Ishikawa (cell line): ENCODE results near the gene CLEC4M.

Experiments
- CEBPB ChIP-seq: IDR thresholded peaks from 2 replicates; pipeline ENCODE4 v1.6.1; 2012
- CREB1 ChIP-seq: IDR thresholded peaks from 2 replicates; pipeline ENCODE4 v1.6.1; 2012; ENCODE audit warnings: low read depth
- EGR1 ChIP-seq: IDR thresholded peaks from 2 replicates; pipeline ENCODE4 v1.6.1; 2012
- EP300 ChIP-seq: IDR thresholded peaks from 2 replicates; pipeline ENCODE4 v1.6.1; 2012; ENCODE audit warnings: borderline replicate concordance
- MAX ChIP-seq: IDR thresholded peaks from 2 replicates; pipeline ENCODE4 v1.6.1; 2012
- NFIC ChIP-seq: IDR thresholded peaks from 2 replicates; pipeline ENCODE4 v1.6.1; 2012
- RAD21 ChIP-seq: IDR thresholded peaks from 2 replicates; pipeline ENCODE4 v1.6.1; 2012; ENCODE audit warnings: low read depth
- REST ChIP-seq: IDR thresholded peaks from 2 replicates; pipeline ENCODE4 v1.6.1; 2012; ENCODE audit warnings: low read depth, mild to moderate bottlenecking
- TAF1 ChIP-seq: IDR thresholded peaks from 2 replicates; pipeline ENCODE4 v1.6.1; 2012; ENCODE audit warnings: low read depth, mild to moderate bottlenecking
- TCF12 ChIP-seq: IDR thresholded peaks from 2 replicates; pipeline ENCODE4 v1.6.1; 2012; ENCODE audit warnings: low read depth
- TEAD4 ChIP-seq: IDR thresholded peaks from 2 replicates; pipeline ENCODE4 v1.6.1; 2012
- USF1 ChIP-seq: IDR thresholded peaks from 2 replicates; pipeline ENCODE4 v1.6.1; 2012
- YY1 ChIP-seq: IDR thresholded peaks from 2 replicates; pipeline ENCODE4 v1.6.1; 2012; ENCODE audit warnings: low read depth
- ZBTB7A ChIP-seq: IDR thresholded peaks from 2 replicates; pipeline ENCODE4 v1.6.1; 2012; ENCODE audit warnings: low read depth

- TF ChIP-seq RAD21, result no peak
- no peak for TF ChIP-seq MAX
- TF ChIP-seq CEBPB, result no peak
- TF ChIP-seq EP300, result no peak
- TF ChIP-seq TAF1, result no peak
- no peak for TF ChIP-seq YY1
- no peak for TF ChIP-seq USF1
- no peak for TF ChIP-seq NFIC
- no peak for TF ChIP-seq EGR1
- no peak for TF ChIP-seq TCF12
- TF ChIP-seq CREB1, result no peak
- no peak for TF ChIP-seq ZBTB7A
- no peak for TF ChIP-seq REST
- TF ChIP-seq TEAD4, result no peak
These were observed 20.5 kb upstream of the CLEC4M start for GRCh38 chr19:7742575-7742974.
